GM18517 (cell line): ENCODE results near the gene MRTO4.
"Not testable (repeated sequence)": the region's sequence is repeated elsewhere in the genome, so short reads cannot be mapped to it uniquely, and the experiment has no call there.

ENCODE experiments used
- ATAC-seq: cut with Tn5 transposase; IDR thresholded peaks from one replicate; pipeline ENCODE4 v1.9.1; 2021; ENCODE audit warnings: mild to moderate bottlenecking, moderate library complexity; ENCODE audit not compliant: unreplicated experiment

Gene MRTO4

DNA sequence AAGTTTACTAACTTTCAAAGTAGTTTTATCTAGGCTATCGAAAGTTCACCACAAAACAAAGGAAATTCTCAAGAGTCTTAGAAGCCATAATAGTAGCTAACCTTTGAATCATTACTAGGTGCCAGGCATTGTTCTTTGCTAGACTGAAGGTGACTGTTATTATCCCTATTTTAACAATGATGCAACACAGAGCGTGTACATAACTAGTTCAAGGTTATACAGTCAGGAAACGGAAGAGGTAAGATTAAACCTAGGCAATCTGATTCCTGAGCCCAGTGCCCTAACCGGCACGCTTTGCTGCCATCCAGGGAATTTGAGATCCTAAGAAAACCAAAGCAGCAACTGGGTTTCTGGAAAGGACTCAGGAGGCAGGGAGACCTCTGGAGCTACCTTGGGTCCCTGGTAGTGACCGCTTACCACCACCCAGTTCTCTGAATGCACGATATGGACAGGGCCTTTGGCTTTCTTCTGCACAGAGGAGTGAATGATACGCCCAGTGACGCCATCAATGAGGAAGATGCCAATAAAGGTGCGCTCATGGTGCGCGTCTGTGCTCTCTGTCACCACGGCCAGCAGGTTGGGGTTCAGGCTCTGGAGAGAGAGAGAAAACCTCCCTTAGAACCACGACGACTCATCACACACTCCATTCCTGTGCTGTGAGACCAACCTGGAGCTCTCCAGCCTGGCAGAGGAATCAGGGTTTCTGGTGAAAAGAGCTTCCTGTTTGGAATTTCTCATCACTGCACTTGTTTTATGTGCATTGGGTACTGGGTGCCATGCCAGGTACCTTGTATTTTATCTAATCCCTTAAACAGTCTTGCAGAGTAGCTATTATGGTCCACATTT lies 28.4 kb upstream of the MRTO4 start:
- no peak for ATAC-seq

DNA sequence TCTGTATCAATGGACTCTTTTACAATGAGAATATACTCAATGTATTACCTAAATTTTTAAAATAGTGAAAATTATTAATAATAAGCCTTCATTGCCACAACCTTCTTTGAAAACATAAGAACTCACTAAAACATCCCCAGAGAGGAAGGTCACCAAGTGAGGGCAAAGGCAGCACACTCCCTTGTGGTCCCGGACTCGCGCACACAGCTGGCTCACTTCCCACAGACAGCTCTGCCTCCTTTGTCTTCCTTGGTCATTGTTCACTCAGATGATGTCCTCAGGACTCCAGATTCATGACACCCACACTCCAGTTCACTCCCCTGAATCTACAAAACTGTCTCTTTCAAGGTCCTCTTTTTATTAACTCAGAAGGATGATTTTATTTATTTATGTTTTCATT lies 22.4 kb upstream of the MRTO4 start:
- ATAC-seq = no peak

DNA sequence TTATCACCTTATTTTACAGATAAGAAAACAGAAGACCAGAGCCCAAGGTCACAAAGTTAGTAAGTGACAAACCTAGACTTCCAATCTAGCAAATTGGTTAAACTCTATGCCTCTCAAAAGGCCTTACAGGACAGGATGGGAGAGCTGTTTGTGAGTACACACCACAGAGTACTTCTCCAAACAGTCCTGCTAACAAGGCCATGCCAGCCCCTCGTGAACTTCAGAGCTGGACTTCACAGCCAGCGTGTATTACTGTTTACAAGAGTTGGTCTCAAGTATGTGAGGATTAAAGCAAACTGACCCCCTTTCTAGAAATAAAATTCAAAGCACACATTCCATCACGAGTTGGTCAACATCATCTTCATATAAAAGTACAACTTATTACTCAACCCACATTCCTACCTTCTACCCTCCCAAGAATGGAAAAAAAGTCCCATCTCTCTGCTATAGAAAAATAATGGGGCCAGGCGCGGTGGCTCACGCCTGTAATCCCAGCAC lies 21.7 kb upstream of the MRTO4 start:
- no peak for ATAC-seq

DNA sequence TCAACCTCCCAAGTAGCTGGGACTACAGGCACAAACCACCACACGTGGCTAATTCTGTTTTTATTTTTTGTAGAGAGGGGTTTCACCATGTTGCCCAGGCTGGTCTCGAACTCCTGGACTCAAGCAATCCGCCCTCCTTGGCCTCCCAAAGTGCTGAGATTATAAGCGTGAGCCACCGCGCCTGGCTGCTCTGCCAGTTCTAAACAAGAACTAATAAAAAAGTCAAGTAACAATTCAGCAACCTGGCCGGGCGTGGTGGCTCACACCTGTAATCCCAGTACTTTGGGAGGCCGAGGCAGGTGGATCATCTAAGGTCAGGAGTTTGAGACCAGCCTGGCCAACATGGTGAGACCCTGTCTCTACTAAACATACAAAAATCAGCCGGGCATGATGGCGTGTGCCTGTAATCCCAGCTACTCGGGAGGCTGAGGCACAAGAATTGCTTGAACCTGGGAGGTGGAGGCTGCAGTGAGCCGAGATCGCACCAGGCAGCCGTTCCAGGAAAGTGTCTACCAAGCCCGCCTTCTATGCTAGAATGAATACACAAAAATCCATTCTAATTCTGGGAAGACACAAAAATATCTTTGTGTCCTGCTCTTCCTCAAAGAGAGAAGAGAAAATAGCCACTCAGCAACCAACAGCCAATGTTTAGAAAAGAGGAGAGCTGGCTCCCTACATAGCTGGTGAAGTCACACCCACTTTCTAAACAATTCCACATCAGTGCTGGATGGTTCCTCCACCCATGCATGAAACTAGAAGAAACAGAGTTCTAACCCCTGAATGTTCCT lies 19.7 kb upstream of the MRTO4 start:
- not testable (repeated sequence) for ATAC-seq

DNA sequence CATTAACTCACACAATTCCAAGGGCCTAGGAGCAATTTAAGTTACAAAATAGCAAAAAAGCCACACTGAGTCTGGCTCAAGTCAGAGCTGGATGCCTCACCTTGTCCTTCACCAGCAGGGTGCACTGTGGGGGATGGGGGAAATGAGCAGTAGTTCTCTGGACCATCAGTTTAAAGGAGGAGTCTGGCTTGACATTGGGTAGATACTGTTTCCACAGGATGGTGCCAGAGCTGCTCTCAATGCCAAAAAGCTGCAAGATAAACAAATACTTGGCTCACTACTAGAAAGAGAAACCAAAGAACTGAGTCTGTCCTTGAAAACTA lies 19.1 kb upstream of the MRTO4 start:
- ATAC-seq = no peak

DNA sequence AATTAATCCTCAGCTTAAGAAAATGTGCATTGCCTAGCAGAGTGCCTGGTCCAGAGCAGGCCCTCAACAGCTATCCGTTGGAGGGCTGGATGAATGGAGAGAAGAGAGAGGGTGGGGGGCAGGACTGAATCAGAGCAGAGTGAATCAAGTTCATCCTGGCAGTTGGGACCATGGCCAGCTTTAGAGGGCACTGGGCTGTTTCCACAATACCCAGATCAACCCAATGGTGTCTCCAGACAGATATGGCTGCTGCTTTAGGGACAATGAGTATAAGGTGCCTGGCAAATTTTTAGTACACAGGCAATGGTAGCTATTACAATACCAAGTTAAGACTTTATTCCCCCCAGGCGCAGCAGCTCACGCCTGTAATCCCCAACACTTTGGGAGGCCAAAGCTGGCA lies 17.4 kb upstream of the MRTO4 start:
- ATAC-seq = no peak

DNA sequence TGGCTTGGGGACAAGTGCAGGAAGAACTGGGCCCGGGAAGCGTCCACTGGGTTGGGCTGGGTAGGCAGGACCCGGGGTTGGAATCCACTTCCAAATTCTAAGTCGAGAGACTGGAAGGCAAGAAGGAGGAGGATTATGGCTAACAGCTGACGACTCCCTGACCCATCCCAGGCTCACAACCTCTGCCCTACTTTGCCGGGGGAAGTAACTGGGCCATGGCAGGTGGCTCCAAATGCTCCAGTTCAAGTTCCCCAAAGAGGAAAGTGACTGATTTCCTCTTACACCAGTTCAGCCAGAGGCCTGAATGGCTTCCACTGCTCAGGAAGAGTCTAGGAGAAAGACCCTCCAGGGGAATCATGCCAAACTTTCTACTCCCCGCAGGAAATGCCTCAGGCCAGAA lies 11.7 kb upstream of the MRTO4 start:
- no peak for ATAC-seq

DNA sequence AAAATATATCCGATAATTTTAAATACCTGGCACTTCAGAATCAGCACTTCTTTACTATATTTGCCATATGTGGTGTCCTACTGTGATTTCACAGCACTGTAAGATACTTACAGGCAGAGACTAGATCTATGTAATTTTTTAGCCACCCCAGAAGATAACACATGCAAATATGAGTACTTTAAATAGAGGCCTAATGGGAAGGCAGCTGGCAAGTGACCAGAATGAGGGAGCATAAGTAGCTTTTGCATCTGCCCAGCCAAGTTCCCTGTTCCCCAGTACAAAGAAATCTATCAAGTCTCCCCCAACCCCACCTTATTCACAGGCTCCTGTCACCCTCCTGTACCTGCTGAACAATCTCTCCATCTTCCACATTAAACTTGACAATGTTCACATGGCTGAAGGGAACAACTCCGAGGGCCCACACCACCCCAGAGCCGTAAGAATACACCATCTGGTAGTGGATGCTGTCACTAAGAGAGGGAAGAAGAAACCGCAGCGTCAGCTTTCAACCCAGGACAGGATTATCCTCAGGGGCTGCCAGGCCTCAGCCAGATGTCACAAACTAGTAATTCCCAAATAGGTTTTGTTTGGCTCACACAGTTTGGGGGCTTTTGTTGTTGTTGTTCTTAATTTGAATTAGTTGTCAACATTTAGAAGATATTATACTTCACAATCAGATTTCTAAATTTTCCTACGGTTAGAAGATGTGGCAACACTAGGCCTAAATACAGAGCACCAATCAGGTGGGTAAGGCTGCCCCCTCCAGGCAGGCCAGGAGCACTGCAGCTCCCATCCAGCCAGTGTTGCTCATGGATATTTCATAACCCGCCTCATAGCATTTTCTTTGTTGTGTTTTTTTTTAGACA lies 10.7 kb upstream of the MRTO4 start:
- no peak for ATAC-seq

DNA sequence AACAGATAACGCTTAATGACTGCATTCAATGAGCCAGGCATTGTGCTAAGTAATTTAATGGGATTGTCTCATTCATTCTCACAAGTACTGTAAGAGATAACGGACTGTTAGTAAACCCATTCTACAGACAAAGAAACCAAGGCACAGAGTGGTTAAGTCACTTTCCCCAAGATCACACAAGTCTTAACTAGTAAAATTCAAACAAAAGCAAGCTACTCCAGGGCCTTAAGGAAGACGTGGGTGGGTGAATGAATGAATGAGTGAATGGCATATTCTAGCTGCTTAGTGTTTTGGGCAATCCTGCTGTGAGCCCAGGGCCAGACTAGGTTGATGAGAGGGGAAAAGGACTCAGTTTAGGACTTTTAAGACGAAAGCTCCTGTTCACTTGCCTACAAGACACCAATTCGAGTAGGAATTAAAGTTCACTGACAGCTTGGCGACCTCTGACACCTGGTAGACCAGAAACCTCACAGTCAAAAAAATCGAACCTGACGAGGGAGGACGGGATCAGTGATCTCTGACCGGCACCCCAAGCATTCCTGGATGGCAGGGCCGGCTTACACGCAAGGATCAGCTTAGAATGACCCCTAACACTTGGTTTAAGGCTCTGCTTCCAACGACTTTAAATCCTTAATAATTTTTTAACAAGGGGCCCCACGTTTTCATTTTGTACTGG lies 838 bp upstream of the MRTO4 start:
- peak; percentile 19 for ATAC-seq

DNA sequence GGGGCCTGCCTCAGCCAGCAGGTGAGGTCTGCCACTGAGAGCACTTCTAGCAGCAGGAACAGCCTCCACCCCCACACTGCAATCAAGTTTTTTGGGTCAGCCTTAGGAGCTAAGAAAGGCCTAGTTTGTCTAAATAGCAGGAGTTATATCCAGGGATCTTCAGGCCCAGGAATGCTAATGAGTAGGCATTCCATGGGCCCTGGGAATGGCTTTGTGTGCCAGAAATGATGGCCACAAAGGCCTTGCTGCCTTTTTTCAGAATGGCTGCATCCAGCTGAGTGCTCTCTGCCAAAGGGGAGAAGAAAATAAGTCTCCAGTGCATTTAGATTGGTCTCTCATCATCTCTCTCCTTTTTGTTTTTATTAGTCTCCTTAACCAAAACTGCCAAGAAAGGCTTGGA lies 2.8 kb downstream of the MRTO4 start:
- no peak for ATAC-seq

DNA sequence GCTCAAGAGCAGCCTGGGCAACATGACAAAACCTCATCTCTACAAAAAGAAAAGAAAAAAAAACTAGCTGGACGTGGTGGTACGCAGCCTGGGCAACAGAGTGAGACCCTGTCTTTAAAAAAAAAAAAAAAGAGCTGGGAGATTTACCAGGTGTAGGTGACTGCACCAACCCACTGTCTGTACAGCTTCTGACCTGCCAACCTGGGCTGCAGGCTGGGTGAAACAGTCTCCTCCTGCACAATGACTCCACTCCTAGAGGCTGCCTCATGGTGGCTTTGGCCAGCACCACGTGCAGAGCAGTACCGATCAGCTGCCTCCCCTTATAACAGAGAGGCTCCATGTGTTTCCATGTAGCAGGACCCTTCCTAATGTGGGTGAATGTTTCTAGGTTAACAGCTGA lies 3.7 kb downstream of the MRTO4 start:
- no peak for ATAC-seq

DNA sequence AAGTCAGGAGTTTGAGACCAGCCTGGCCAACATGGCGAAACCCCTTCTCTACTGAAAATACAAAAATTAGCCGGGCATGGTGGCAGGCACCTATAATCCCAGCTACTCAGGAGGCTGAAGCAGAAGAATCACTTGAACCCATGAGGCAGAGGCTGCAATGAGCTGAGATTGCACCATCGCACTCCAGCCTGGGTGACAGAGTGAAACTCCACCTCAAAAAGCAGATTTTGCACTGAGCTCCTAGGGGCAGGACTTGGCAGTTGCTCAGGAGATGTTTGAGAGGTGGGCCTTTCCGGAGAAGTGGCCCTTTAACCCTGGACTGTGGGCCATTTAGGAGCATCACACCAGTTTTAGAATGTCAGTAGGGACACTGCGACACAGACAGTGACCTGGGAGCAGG lies 4.7 kb downstream of the MRTO4 start:
- not testable (repeated sequence) for ATAC-seq

DNA sequence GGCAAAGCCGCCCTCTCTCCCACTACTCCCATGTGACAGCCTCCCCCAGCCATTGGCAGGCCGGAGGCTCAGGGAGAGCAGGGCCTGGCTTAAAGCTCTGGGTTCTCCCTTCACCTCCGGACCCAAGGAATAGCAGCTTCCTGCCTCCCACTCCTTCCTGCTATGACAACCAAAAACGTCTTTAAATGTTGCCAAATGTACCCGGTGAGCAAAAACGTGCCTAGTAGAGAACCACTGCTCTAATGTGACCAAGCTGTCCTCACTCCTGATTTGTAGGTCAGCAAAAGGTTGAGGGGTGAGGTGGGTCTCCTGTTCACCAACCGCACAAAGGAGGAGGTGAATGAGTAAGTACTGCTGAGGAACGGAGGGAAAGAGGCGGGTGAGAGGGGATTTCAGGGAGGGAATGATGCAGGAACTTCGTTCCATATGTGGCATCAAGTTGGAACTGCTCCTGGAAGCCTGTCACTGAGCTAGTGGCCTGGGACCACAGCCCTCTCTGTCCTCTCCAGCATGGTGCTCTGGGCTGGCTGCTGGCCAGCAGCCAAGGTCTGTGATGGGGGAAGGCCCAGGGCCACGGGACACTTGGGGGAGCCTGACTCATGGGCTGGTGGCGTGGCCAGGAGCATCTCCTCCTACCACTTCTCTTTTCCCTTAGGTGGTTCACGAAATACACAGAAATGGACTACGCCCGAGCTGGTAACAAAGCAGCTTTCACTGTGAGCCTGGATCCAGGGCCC lies 5.7 kb downstream of the MRTO4 start:
- no peak for ATAC-seq

DNA sequence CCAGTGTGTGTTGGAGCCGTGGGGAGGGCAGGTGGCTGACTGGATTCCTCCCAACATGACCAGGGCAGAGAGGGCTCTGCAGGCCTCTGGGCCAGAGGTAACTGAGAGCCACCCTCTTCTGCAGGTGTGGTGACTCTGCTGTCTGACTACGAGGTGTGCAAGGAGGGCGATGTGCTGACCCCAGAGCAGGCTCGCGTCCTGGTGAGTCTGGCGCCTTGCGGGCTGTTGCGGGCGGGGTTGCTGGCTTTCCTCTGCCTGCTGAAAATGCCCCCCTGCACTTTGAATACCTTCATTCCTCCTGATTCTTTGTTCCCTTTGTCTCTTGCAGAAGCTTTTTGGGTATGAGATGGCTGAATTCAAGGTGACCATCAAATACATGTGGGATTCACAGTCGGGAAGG lies 6.7 kb downstream of the MRTO4 start:
- no peak for ATAC-seq

DNA sequence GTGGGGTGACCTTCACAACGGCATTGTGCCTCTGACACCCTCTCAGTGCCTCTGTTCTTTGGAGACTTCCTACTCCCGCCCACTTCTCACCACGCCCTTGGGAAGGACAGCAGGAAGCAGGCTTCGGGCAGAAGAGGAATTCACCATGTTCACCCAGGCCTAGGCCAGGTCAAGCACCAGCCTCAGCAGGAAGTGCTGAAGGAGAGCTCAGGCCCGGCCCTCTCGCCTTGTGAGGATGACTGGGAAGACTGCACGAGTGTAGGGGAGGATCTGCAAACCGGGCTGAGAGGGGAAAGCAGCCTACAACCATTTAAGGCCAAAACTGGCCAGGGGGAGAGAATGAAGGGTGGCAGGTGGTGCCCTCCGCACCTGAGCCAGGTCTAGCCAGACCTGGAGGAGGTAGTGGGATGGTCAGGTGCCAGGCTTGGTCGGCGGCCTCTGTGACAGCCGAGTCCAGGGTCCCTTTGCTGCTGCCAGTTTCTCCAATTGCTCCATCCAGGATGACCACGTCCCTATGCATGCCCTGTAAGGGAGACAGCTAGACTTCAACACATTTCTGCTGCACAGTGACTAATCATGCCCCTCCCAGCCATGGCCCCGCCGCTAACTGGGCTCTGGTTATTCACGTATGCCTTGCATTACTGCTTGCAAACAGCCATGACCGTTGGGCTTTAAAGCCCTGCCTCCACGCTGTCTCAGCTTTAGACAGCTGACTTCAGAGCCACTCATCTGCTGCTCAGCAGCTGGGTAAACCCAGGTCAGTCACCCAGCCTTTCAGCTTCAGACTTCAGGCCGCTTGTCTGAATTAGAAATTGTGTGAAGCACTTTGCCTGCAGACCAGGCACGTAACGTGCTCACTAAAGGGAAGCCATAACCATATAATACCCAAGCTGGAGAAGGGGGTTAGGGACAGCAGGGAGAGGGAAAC lies 8.9 kb downstream of the MRTO4 start:
- ATAC-seq = no peak

DNA sequence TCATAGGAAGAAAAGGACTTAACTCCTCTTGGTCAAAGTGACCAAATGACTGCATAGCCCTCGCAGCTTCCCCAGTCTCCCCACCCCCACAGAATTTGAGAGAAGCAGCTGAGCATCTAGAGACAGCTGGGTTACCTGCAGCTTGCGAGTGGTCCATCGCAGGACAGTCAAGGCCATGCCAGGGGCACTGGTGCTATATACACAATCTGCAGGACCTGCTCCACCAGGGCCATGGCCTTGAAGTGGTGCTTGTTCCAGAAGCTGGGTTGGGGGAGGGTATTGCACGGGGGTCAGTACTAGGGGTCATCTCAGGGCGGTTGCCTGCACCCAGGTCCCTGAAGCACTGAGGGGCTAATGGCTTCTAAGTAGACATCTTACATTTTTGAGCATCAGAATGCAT lies 10.4 kb downstream of the MRTO4 start:
- ATAC-seq = no peak

DNA sequence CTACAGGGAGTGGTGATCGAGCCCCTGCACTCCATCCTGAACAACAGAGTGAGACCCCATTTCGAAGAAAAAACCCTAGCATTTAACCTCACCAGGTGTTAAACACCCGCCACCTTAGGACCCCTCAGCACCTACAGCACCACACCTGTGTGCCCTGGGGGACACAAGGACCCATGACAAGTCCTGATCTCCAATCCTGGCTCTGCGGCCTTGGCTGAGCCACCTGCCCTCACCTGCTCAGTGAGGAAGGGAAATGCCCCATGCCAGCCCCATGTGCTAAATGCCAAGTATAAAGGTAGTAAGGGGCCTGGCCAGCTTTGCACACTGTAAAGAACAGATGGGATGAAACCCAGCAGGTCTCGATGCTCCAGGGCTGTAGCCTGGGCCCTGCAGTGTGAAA lies 11.1 kb downstream of the MRTO4 start:
- no peak for ATAC-seq

DNA sequence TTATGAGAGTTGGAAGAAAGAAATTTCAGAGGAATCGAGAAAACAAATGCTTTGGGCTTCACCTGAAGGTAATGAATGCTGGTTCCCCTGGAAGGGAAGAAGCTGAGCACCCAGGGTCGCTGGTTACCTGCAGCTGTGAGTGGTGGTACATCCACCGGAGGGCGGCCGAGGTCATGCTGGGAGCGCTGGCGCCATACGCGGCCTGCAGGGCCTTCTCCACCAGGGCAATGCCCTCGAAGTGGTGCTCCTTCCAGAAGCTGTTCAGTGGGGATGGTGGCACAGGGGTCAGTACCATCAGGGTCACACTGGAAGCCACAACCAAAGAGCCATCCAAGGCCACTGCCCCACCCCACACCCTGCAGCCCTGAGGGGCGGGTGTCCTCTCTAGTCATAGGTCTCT lies 16.8 kb downstream of the MRTO4 start:
- ATAC-seq = no peak
